ENCODE data around the gene HAX1. TPM values are rescaled to one million over a fixed set of nuclear protein-coding genes. Genes with fewer than 3 reads are reported as not detected.

Gene HAX1
- total and polyA plus RNA-seq, 2 of the 8 experiments (the other 6 are each of a cell fraction or from before 2014, with no cell fraction given) = 82.2 to 115 TPM

GRCh38 chr1:154316704-154317103 lies 44.3 kb downstream of the HAX1 start:
- H3K27ac ChIP-seq (ENCODE audit: low read depth, low read length) = no peak overlapping the region
- H4K91ac ChIP-seq (replicated peaks; ENCODE audit: insufficient read length, low read length) = no peak overlapping the region
- CTCF ChIA-PET (ENCODE audit: partially characterized antibody) = interaction anchor here (2.5 to 7.8 kb wide), 2 partner anchors 8 to 40 kb away, joined by 7 to 45 read pairs; partner anchors contain the start of gene ATP8B2
- no peak overlapping the region for H3K4me2 ChIP-seq (ENCODE audit: insufficient read depth in 1 of 2, low read depth in 2 of 2, low read length in 2 of 2)
- POLR2A ChIA-PET (ENCODE audit: partially characterized antibody) = no interaction called here
- H2AK5ac ChIP-seq (ENCODE audit: low read depth, low read length) = no peak overlapping the region
- H4K8ac ChIP-seq (ENCODE audit: extremely low read depth, insufficient read depth, low read length) = no peak overlapping the region
- no peak overlapping the region for H3K18ac ChIP-seq (ENCODE audit: extremely low read depth, low read length)
- no peak overlapping the region for H2BK5ac ChIP-seq (ENCODE audit: low read depth, low read length)
- no peak for FAIRE-seq
- H3K23me2 ChIP-seq (ENCODE audit: low read depth, low read length) = no peaks in the 10 kb centered on the region
- no peak overlapping the region for H3K23ac ChIP-seq (ENCODE audit: insufficient read length)
- TF ChIP-seq CHD1 (IDR thresholded peaks at IDR 0.05; ENCODE audit: low read depth, low read length) (no peak), SIRT6 (IDR thresholded peaks at IDR 0.05; ENCODE audit: low read length) (no peak), EZH2 (IDR thresholded peaks at IDR 0.05; ENCODE audit: low read depth, low read length, severe bottlenecking) (no peak), SP1 (IDR thresholded peaks at IDR 0.05; ENCODE audit: low read depth, low read length) (no peak), POLR2A (IDR thresholded peaks at IDR 0.05; ENCODE audit: control extremely low read depth in 1 of 2, low read depth in 2 of 2, low read length in 2 of 2) (no peak), CBX8 (IDR thresholded peaks at IDR 0.05; ENCODE audit: borderline replicate concordance, low read depth, low read length) (no peak), POLR2AphosphoS5 (IDR thresholded peaks at IDR 0.05; ENCODE audit: low read depth, low read length) (no peak)
- H3K79me1 ChIP-seq (ENCODE audit: low read depth, low read length) = no peaks in the 10 kb centered on the region
- no peaks in the 10 kb centered on the region for H3K79me2 ChIP-seq (ENCODE audit: control insufficient read depth in 1 of 2, insufficient read depth in 2 of 2, low read length in 2 of 2)
- no peaks in the 10 kb centered on the region for H3K4me1 ChIP-seq (replicated peaks in 1 of 4; ENCODE audit: control insufficient read depth in 3 of 4, insufficient read depth in 4 of 4, low read length in 3 of 4)
- H2BK15ac ChIP-seq (ENCODE audit: low read length) = no peak overlapping the region
- no peak overlapping the region for H3K9ac ChIP-seq (replicated peaks in 1 of 4; ENCODE audit: extremely low read depth in 1 of 4, low read depth in 3 of 4, low read length in 3 of 4)
- no peak overlapping the region for H3K4ac ChIP-seq (replicated peaks; ENCODE audit: insufficient read length, low read depth, low read length)
- H3K9me3 ChIP-seq (ENCODE audit: insufficient read depth in 2 of 2, low read depth in 1 of 2, low read length in 1 of 2) = peaks cover 0 to 9% of the 10 kb centered on the region in 2 experiments; a peak in 1 of 4 replicates
- H3K14ac ChIP-seq (ENCODE audit: insufficient read length) = no peak overlapping the region
- no peak for DNase-seq (ENCODE audit: low read depth in 1 of 2, low spot score in 2 of 2)
- WGBS, 2 experiments (ENCODE audit: extremely low coverage in 1 of 2, insufficient coverage in 1 of 2, insufficient read length in 1 of 2, insufficient replicate concordance in 2 of 2, low coverage in 1 of 2, low lambda C conversion rate in 2 of 2, missing lambda C conversion rate in 1 of 2) = 86% methylated on average over 1 of the region's 1 CpG; no CpG with 5 or more reads in 1 of the 2 experiments
- H3K4me3 ChIP-seq (ENCODE audit: extremely low read depth in 1 of 4, insufficient read depth in 2 of 4, low read depth in 3 of 4, low read length in 4 of 4) = no peak overlapping the region
- H3K36me3 ChIP-seq (ENCODE audit: control insufficient read depth in 2 of 4, insufficient read depth in 4 of 4, low read length in 3 of 4) = no peaks in the 10 kb centered on the region
- H2BK120ac ChIP-seq (replicated peaks; ENCODE audit: low read depth, low read length) = no peak overlapping the region
- H4K20me1 ChIP-seq (replicated peaks in 1 of 2; ENCODE audit: control insufficient read depth in 1 of 2, insufficient read depth in 2 of 2, low read length in 2 of 2) = no peaks in the 10 kb centered on the region
- no peak overlapping the region for H2BK20ac ChIP-seq (ENCODE audit: low read length)
- no peak overlapping the region for H3K56ac ChIP-seq (replicated peaks; ENCODE audit: insufficient read length, low read depth, low read length)
- H3K27me3 ChIP-seq (replicated peaks in 1 of 4; ENCODE audit: control insufficient read depth in 3 of 4, extremely low read depth in 1 of 4, insufficient read depth in 3 of 4, low read length in 3 of 4) = no peaks in the 10 kb centered on the region
- H2BK12ac ChIP-seq (ENCODE audit: low read depth, low read length) = no peak overlapping the region
- H4K5ac ChIP-seq (ENCODE audit: insufficient read length, low read depth, low read length) = no peak overlapping the region
- H2AFZ ChIP-seq (ENCODE audit: low read length) = no peak overlapping the region

Data from H1 (cell line).